Stomach (tissue), 4 donors: ENCODE measurements around the gene BLOC1S2.

ENCODE experiments used
- CTCF ChIP-seq, 7 experiments: fragments of 450-650 bp in 4 of 7; fragments of 200-600 bp in 3 of 7; sonication (generic) in 3 of 7; IDR thresholded peaks; one replicate each; pipeline ENCODE4 v1.5.1; 2016 to 2019; ENCODE audit warnings: antibody characterized with exemption in 7 of 7, control low read depth in 2 of 7, mild to moderate bottlenecking in 1 of 7
- POLR2AphosphoS5 ChIP-seq, 3 donors: sonication (generic); formaldehyde crosslinking; IDR thresholded peaks; one replicate each; pipeline ENCODE4 v1.6.1; 2016; ENCODE audit warnings: antibody characterized with exemption in 3 of 3

DNA sequence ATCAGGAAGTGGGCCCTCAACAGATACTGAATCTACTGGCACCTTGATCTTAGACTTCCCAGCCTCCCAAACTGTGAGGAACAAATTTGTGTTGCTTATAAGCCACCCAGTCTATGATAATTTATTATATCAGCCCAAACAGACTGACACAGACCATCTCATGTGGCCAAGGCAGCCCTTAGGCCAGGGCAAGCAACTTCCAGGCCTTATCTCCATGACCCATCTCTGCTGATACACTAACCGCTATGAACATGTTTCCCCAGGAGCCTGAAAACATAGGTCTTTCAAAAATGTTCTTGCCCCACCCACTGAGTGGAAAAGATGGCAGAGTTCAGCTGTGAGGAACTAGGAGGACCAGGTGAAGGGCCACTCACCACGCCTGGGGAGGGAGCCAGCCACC, 3.2 kb upstream of the BLOC1S2 start:
- no peak for TF ChIP-seq CTCF (IDR thresholded peaks at IDR 0.05)
- no peak for TF ChIP-seq POLR2AphosphoS5 (IDR thresholded peaks at IDR 0.05)
